Measurements from ENCODE around the gene RINL. TPM values are rescaled to one million over a fixed set of nuclear protein-coding genes. Genes with fewer than 3 reads are reported as not detected.

Gene RINL
- polyA plus RNA-seq, 1 donor from 2014 or later, result 0.77 TPM

DNA sequence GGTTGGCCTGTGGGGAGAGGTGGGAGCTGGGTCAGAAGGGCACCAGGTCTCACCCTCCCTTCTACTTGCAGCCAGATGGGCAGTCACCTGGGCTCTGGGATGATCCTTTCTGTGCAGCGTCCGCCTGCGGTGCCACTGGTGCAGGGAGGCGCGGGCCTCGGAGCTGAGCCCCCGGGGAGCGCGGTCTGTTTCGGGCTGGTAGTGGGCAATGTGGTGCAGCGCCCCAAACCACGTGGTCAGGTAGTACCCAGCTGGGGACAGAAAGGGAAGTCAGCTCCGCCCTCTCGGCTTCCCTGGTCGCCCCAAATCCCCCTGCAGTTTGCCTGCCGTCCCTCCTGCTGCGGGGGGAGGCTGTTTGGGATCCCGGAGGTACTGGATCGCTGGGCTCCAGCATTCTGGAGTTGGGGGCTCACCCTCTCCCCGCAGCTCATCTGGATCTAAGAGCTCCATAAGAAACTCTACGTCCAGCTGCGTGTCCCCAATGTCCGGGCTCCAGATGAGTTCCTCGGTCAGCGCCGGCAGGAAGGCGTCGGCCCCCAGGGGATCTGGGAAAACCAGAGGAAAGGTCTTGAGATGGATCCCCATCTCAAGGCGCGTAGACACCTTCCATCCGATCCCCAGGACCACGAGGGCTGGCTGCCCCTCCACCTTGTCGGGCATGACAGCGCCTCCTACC, 8.8 kb downstream of the RINL start:
- no peak overlapping the region for H3K27ac ChIP-seq (ENCODE audit: low read length)
- H3K27me3 ChIP-seq (ENCODE audit: insufficient read depth, low read depth, low read length), result peaks cover 3% of the 10 kb centered on the region

GRCh38 chr19:38868551-38868950, 9.5 kb downstream of the RINL start:
- H3F3A ChIP-seq (ENCODE audit: insufficient read depth, low read length, poor library complexity, severe bottlenecking), result no peaks in the 10 kb centered on the region
- no peak overlapping the region for H3K9ac ChIP-seq (ENCODE audit: low read length)
- H3K4me2 ChIP-seq (ENCODE audit: low read length), result no peak overlapping the region
- H3K27me3 ChIP-seq (ENCODE audit: insufficient read depth, low read depth, low read length), result peaks cover 3% of the 10 kb centered on the region
- no peaks in the 10 kb centered on the region for H4K20me1 ChIP-seq (ENCODE audit: insufficient read depth)
- no peak overlapping the region for H2AFZ ChIP-seq (ENCODE audit: low read depth, low read length)
- no peaks in the 10 kb centered on the region for H3K36me3 ChIP-seq (ENCODE audit: insufficient read depth, low read length)
- no peak overlapping the region for H3K27ac ChIP-seq (ENCODE audit: low read length)
- H3K79me2 ChIP-seq (replicated peaks; ENCODE audit: insufficient read depth, low read length), result no peaks in the 10 kb centered on the region
- no peak for TF ChIP-seq POLR2AphosphoS5 (IDR thresholded peaks at IDR 0.05)
- H3K9me2 ChIP-seq (ENCODE audit: insufficient read depth, low read length), result no peaks in the 10 kb centered on the region
- H3K4me3 ChIP-seq (ENCODE audit: low read length), result no peak overlapping the region
- H3K9me3 ChIP-seq (ENCODE audit: low read length), result no peaks in the 10 kb centered on the region

More for the DNA sequence above, 8.8 kb downstream of the RINL start:
- H3K9me3 ChIP-seq (ENCODE audit: low read length), result no peaks in the 10 kb centered on the region
- peak overlapping the region; percentile 37 for H3K4me3 ChIP-seq (ENCODE audit: low read length)
- H2AFZ ChIP-seq (ENCODE audit: low read depth, low read length), result no peak overlapping the region
- H3K36me3 ChIP-seq (ENCODE audit: insufficient read depth, low read length), result no peaks in the 10 kb centered on the region
- no peaks in the 10 kb centered on the region for H4K20me1 ChIP-seq (ENCODE audit: insufficient read depth)
- no peak overlapping the region for H3K9ac ChIP-seq (ENCODE audit: low read length)
- no peaks in the 10 kb centered on the region for H3K9me2 ChIP-seq (ENCODE audit: insufficient read depth, low read length)
- H3K4me2 ChIP-seq (ENCODE audit: low read length), result no peak overlapping the region
- TF ChIP-seq REST (IDR thresholded peaks at IDR 0.05; ENCODE audit: borderline replicate concordance) (no peak), EZH2 (IDR thresholded peaks at IDR 0.05; ENCODE audit: borderline replicate concordance, insufficient read depth, low read length, poor library complexity, severe bottlenecking) (no peak), MXI1 (conservative IDR thresholded peaks at IDR 0.05; ENCODE audit: poor library complexity, severe bottlenecking) (no peak)
- no peaks in the 10 kb centered on the region for H3F3A ChIP-seq (ENCODE audit: insufficient read depth, low read length, poor library complexity, severe bottlenecking)
- no peaks in the 10 kb centered on the region for H3K79me2 ChIP-seq (replicated peaks; ENCODE audit: insufficient read depth, low read length)

- H3K36me3 ChIP-seq (ENCODE audit: insufficient read depth, low read length), result no peaks in the 10 kb centered on the region
- no peaks in the 10 kb centered on the region for H3F3A ChIP-seq (ENCODE audit: insufficient read depth, low read length, poor library complexity, severe bottlenecking)
- peaks cover 3% of the 10 kb centered on the region for H3K27me3 ChIP-seq (ENCODE audit: insufficient read depth, low read depth, low read length)
- no peaks in the 10 kb centered on the region for H3K9me2 ChIP-seq (ENCODE audit: insufficient read depth, low read length)
- H2AFZ ChIP-seq (ENCODE audit: low read depth, low read length), result no peak overlapping the region
- no peak overlapping the region for H3K4me2 ChIP-seq (ENCODE audit: low read length)
- no peak overlapping the region for H3K27ac ChIP-seq (ENCODE audit: low read length)
- H3K9me3 ChIP-seq (ENCODE audit: low read length), result no peaks in the 10 kb centered on the region
- H3K4me3 ChIP-seq (ENCODE audit: low read length), result no peak overlapping the region
- H3K9ac ChIP-seq (ENCODE audit: low read length), result no peak overlapping the region
- no peaks in the 10 kb centered on the region for H3K79me2 ChIP-seq (replicated peaks; ENCODE audit: insufficient read depth, low read length)
- TF ChIP-seq TAF1 (IDR thresholded peaks at IDR 0.05; ENCODE audit: low read depth) (no peak), EZH2 (IDR thresholded peaks at IDR 0.05; ENCODE audit: borderline replicate concordance, insufficient read depth, low read length, poor library complexity, severe bottlenecking) (no peak), SMC3 (conservative IDR thresholded peaks at IDR 0.05; ENCODE audit: poor library complexity) (no peak), CTCF (IDR thresholded peaks at IDR 0.05; ENCODE audit: poor library complexity, severe bottlenecking) (no peak), EP300 (conservative IDR thresholded peaks at IDR 0.05; ENCODE audit: poor library complexity, severe bottlenecking) (no peak), REST (IDR thresholded peaks at IDR 0.05; ENCODE audit: borderline replicate concordance) (no peak), POLR2AphosphoS5 (IDR thresholded peaks at IDR 0.05) (no peak), MXI1 (conservative IDR thresholded peaks at IDR 0.05; ENCODE audit: poor library complexity, severe bottlenecking) (no peak)
- H4K20me1 ChIP-seq (ENCODE audit: insufficient read depth), result no peaks in the 10 kb centered on the region
Observed at GRCh38 chr19:38867171-38867780, 10.8 kb downstream of the RINL start.

Data from neural cell (in vitro differentiated cells).